Measurements from ENCODE around the gene IQSEC3.

GRCh38 chr12:151579-151978 is 85.0 kb downstream of the IQSEC3 start:
- TF ChIP-seq, protein P1, sequence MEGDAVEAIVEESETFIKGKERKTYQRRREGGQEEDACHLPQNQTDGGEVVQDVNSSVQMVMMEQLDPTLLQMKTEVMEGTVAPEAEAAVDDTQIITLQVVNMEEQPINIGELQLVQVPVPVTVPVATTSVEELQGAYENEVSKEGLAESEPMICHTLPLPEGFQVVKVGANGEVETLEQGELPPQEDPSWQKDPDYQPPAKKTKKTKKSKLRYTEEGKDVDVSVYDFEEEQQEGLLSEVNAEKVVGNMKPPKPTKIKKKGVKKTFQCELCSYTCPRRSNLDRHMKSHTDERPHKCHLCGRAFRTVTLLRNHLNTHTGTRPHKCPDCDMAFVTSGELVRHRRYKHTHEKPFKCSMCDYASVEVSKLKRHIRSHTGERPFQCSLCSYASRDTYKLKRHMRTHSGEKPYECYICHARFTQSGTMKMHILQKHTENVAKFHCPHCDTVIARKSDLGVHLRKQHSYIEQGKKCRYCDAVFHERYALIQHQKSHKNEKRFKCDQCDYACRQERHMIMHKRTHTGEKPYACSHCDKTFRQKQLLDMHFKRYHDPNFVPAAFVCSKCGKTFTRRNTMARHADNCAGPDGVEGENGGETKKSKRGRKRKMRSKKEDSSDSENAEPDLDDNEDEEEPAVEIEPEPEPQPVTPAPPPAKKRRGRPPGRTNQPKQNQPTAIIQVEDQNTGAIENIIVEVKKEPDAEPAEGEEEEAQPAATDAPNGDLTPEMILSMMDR (IDR thresholded peaks at IDR 0.05), result no peak
- TF ChIP-seq POLR2A (IDR thresholded peaks at IDR 0.05) (no peak), EP300 (IDR thresholded peaks at IDR 0.05) (no peak)

Measured in upper lobe of left lung (tissue), 4 donors.